Panc1 (cell line): ENCODE data around the gene KATNAL2.

Experiments used
- POLR2AphosphoS5 ChIP-seq: IDR thresholded peaks from 2 replicates; pipeline ENCODE4 v1.6.1; 2012; ENCODE audit warnings: mild to moderate bottlenecking, low read depth, low read length, moderate library complexity
- REST ChIP-seq, 2 experiments: IDR thresholded peaks; 2 replicates each; pipeline ENCODE4 v1.6.1; 2011 to 2012; ENCODE audit warnings: low read depth in 2 of 2, control low read depth in 1 of 2, low read length in 1 of 2, mild to moderate bottlenecking in 1 of 2, moderate library complexity in 1 of 2; ENCODE audit not compliant: insufficient read depth in 1 of 2
- SIN3A ChIP-seq: IDR thresholded peaks from 2 replicates; pipeline ENCODE4 v1.6.1; 2012; ENCODE audit warnings: low read depth, mild to moderate bottlenecking, low read length, moderate library complexity, borderline replicate concordance; ENCODE audit not compliant: insufficient read depth
- TCF7L2 ChIP-seq: IDR thresholded peaks from 2 replicates; pipeline ENCODE4 v1.6.1; 2011; ENCODE audit warnings: mild to moderate bottlenecking, low read depth, low read length, inconsistent platforms
- TF ChIP-seq, protein P1 (sequence below): fragments of 450-650 bp; IDR thresholded peaks from 2 replicates; pipeline ENCODE4 v1.5.1; 2017; ENCODE audit warnings: mild to moderate bottlenecking

DNA sequence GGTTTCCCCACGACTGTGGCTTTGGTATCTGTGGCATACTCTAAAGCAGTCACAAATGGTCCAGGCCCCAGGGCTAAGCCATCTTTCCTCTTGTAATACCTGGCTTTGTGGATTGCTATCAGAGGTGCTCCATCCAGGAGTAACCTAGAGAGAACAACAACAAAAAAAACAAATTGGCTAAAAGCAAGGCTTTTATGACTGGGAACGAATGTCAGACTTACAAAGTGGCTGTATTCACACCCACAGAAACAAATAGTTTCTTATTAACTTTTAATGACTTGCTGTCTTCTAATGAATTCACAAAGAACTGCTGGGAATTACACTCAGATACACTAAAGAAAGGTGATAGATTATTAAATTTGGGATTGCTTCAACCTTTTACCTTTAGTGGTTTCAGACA, 197.8 kb downstream of the KATNAL2 start:
- TF ChIP-seq, protein P1, sequence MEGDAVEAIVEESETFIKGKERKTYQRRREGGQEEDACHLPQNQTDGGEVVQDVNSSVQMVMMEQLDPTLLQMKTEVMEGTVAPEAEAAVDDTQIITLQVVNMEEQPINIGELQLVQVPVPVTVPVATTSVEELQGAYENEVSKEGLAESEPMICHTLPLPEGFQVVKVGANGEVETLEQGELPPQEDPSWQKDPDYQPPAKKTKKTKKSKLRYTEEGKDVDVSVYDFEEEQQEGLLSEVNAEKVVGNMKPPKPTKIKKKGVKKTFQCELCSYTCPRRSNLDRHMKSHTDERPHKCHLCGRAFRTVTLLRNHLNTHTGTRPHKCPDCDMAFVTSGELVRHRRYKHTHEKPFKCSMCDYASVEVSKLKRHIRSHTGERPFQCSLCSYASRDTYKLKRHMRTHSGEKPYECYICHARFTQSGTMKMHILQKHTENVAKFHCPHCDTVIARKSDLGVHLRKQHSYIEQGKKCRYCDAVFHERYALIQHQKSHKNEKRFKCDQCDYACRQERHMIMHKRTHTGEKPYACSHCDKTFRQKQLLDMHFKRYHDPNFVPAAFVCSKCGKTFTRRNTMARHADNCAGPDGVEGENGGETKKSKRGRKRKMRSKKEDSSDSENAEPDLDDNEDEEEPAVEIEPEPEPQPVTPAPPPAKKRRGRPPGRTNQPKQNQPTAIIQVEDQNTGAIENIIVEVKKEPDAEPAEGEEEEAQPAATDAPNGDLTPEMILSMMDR: no peak
- TF ChIP-seq POLR2AphosphoS5 (no peak), REST (IDR thresholded peaks at IDR 0.05; ENCODE audit: insufficient read depth in 1 of 2, low read depth in 2 of 2, low read length in 1 of 2) (no peak), TCF7L2 (no peak), SIN3A (no peak)
